CD4-positive, alpha-beta T cell treated with Interleukin-1 beta for 1 hour (primary cell): Measurements from ENCODE around the gene IL1RL1.

Experiments used
- DNase-seq, 2 donors: peaks; one replicate each; pipeline ENCODE4 v3.0.0-alpha.2; 2020 to 2022

The IL1RL1 gene

DNA sequence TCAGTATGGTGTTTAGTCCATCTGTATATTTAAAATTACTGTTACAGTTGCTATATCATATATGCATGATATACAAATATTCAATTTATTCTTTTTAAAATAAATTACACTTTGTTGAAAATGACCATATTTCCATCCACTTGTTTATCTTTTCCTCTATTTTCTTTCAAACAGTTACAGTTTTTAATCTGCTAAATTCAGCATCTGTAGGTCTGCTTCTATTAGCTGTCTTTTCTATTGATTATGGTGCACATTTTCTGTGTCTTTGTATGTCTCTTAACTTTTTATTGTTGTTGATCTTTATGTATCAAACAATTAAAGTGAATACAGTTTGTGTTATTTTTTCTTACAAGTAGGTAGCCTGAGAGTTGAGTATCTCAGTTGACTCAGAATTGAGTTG lies 72.4 kb downstream of the IL1RL1 start:
- no peak for DNase-seq

DNA sequence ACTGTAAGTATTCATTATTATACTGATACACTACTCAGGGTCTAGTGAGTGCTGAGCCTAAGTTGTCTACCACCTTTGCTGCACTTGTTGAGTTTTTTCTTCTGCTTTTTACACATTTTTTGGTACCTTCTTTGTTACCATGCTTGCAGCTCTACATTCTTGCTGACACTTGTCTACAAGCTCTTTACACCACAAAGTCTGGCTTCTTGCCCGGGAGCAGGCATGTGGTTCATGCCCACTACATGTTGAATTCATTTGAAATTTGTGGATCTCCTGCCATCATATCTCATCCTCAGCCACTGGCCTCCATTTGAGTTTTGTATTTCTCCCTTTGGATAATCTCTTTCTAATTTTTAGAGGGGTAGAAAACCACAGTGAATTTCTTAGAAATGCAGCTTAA lies 74.2 kb downstream of the IL1RL1 start:
- DNase-seq, result no peak

DNA sequence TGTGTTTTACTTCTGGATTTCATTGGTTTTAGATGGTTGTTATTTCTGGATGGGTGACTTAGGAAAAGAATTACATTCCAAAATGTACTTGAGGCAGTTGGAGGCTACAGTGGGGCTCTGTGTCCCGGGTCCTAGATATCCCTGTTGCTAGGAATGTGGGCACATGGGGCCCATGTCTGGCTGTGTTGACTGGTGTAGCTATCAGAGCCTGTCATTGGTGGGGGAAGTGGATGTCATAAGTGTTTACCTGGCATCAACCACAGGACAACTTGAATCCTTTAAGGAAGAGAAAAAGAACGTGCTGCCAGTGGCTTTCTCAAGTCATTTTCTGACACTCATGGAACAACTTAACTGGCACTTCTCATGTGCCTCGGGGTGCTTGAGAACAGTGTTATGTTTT lies 74.6 kb downstream of the IL1RL1 start:
- DNase-seq, result no peak

DNA sequence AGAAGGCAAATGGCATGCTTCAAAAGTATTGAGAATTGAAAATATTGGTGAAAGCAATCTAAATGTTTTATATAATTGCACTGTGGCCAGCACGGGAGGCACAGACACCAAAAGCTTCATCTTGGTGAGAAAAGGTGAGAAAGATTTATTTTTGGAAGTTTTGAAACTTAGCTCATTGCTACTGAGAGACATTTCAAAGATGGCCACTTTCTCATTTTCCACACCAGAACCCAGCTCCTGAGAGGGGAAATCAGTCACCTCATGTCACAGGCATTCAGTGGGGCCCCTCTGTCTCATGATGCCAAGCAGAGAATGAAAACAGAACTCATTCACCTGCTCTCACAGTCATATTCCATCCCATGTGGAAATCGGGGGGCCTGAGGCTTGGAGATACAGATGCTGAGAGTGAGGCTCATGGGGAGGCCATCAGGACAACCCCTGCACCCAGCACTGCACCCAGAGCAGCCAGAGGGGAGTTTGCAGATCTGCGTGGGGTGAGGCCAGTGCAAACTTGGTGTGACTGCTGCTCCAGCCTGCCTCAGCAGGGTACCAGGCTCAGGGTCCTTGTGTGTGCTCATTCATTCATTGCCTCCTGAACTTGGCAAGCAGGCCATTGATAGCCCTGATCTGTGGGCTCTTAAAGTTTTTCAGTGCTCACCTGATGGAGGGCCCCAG lies 75.6 kb downstream of the IL1RL1 start:
- DNase-seq, result no peak

DNA sequence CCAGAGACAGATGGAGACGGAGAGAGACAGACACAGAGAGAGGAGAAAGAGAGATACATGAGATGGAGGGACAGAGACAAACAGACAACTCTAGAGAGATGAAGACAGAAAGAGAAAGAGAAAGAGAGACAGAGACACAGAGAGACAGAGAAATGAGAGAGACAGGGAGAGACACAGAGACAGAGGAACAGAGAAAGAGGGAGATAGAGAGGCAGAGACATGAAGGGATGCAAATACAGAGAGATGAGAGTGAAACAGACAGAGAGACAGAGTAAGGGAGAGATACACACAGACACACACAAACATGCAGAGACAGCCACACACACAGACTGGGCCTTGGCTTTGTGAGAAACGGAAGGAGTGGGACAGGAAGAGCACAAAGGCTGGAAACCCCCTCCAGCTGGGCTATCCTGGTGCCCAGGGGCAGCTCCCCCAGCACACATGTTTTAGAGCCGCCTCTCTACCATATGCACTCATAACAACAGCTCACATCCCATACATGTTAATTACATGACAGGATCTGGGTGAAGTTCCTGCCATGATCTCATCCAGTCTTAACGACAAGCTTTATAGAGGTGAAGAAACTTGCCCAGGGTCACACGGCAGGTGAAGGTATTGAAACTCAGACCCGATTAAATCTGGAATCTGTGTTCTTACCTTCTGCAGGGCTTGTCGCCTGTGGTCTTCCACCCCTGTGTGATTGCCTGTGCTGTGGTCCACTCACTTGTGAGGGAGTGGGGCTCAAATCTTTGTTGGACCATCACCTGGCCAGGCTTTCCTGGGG lies 76.6 kb downstream of the IL1RL1 start:
- no peak for DNase-seq

DNA sequence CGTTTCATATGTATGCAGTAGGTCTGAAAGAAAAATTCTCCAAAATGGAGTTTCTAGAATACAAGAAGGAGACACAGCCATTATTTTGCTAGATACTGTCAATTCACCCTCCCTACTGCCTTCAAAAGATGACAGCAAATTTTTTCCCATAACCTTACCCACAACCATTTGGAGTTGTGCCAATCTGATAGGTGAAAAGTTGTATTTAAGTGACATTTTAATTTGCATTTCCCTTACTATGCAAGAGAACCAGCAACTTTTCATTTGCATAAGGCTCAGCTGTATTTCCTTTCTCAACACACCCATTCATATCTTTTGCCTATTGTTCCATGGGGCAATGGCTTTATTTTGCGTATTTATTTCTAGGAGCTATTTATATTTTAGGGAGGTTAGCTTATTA lies 80.2 kb downstream of the IL1RL1 start:
- DNase-seq, result peak in 1 of 2 donors; percentile 51

DNA sequence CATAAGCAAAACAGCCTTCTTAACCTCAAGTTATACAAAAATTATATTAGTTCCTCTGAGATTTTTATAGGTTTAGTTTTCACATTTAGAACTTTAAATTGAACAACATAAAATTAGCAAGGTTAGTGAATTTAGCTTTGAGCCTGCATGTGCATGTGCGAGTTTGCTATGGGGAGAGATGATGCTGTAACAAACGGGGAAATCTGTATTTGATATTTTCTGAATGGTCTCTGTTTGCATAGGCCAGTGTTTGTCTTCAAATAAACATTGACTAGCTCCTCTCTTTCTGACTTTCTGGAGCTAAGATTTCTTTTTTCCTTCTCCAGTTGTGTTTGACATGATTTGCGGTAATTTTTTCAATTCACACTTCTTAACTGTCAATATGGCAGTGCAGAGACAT lies 80.7 kb downstream of the IL1RL1 start:
- DNase-seq, result no peak

DNA sequence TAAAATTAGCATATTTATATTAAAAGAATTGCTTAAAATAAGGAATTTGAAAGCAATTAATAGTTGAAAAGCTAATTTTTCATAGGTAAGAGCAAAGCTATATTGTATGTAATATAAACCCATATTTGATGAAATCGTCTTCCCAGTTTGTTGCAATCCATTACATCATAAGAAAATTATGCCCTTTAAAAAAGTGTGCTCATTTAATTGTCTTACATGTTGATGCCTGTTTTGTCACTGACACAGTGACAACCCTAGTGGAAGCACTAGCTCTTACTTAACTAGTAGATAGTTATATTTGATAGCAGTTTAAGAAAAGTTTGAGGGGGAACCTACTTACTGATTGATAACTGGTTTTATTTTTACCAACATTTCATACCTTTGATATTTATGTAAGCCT lies 81.6 kb downstream of the IL1RL1 start:
- no peak for DNase-seq

DNA sequence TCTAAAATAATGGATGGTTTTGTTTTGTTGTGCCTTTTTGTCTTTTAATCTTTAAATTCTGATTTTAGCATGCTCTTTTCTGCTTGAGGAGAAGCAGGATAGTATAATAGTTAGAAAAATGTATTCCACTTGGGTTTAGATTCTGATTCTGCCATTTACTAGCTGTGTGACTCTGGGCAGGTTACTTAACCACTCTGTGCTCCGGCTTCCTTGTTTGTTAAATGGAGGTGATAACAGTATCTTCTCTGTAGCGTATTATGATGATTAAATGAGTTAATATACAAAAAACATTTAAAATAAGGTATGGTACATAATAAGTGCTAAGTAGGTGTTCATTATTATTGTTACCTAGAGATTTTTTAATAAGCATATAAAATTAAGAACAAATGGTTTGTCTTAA lies 84.6 kb downstream of the IL1RL1 start:
- DNase-seq, result no peak

DNA sequence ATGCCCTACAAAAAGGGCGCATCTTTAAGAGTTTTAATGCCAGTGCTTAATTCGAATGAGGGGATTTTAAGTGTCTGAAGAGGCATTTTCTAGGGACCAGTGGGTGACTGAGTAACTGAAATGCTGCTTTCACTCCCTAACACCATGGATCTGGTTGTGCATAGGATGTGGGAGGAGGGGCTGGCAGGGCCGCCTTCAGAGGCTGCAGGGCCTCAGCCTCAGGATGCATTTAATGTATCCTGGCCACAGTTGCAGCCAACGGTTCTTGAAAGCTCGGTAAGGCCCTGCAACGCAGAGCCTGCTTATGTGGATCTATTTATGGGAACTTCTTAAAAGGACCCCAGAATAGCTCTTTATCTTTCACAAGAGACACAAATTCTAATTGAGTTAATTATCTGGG lies 85.8 kb downstream of the IL1RL1 start:
- DNase-seq, result no peak

DNA sequence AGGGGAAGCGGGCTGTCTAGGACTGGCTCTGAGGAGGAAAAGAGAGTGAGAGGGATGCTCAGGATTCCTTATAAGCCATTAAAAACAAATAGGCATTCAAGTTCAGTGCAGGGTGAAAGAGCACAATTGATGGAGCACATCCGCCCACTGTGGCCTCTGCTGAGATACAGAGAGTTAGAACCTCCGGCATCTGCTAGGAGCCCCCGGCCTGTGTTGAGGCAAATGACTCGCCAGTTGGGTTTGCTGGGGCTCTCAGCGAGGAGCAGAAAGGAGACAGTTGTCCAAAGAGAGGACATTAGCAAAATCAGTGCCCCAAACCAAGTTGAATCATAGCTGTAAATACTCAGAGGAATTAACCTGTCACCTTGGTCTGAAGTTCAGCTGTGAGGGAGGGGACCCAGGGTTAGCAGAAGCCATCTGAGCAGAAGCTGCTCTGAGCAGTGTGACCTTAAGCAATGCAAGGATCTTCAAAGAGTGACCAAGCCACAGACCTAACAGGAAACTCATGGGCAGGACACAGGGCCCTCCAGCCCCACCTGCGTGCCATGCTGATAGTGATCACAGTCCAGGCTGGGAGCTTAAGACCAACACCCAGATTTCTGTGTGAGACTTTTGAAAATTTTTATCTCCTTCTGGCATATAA lies 88.3 kb downstream of the IL1RL1 start:
- no peak for DNase-seq

DNA sequence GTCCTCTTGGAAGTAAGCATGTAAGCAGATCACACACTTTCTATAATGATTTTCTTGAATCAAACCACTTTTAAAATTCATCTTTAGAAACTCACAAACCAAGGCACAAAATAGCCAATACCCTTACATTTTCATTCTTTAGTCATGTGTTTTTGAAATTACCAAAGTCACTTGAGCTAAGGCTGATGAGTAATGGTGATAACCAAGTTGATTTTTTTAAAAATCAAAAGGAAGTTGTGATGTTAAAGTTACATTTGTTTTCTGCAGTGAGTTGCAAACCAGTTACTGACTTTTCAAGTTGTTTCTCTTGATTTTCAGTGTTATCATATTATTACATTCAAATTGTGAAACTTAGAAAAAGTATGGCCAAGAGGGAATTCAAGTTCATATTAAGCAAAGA lies 90.1 kb downstream of the IL1RL1 start:
- DNase-seq, result no peak
